K562 (cell line): Measurements from ENCODE around the gene CCL24. TPM values are rescaled to one million over a fixed set of nuclear protein-coding genes. Genes with fewer than 3 reads are reported as not detected.
"Not testable (repeated sequence)": the region's sequence is repeated elsewhere in the genome, so short reads cannot be mapped to it uniquely, and the experiment has no call there.

Experiments used
- ATAC-seq: fragments of 200-7000 bp; cut with Tn5 transposase; 3 replicates; pipeline ENCODE4 v1.9.1; 2020; ENCODE audit warnings: moderate library complexity
- BruUV-seq: library from RNA; stranded (reverse); fragments of 400-500 nt; replicated peaks from 2 replicates; lab custom pipeline; 2021; lab: Mats Ljungman, UMichigan
- CTCF ChIA-PET: fragments of 300-600 bp; formaldehyde crosslinking; extraction: SDS; loops from one replicate; lab custom pipeline; 2021; ENCODE audit warnings: low intra/inter-chr PET ratio; lab: Yijun Ruan, JAX
- POLR2A ChIA-PET: fragments of 300-600, 350-650 bp; sonication (Branson Sonifier 250); formaldehyde crosslinking; extraction: SDS; loops from one replicate; lab custom pipeline; 2021; ENCODE audit warnings: antibody characterized with exemption, inconsistent platforms; lab: Yijun Ruan, JAX
- DNase-seq, 4 experiments: peaks; one replicate each; pipeline versions ENCODE4 v3.0.0 to v3.0.0-alpha.2; 2011 to 2018; ENCODE audit warnings: low spot score in 3 of 4, mixed read lengths in 3 of 4; ENCODE audit errors: extremely low read depth in 1 of 4
- FAIRE-seq: peaks from 2 replicates; lab custom pipeline; 2011; peaks lifted over from hg19 to GRCh38; lab: Jason Lieb, UNC
- H2AFZ ChIP-seq: 2 replicates; pipeline ENCODE4 v1.6.0; 2011; ENCODE audit warnings: low read depth, low read length, control low read depth, inconsistent platforms
- H3K27ac ChIP-seq: fragments of 200-600 bp; 3 replicates; pipeline ENCODE4 v1.8.0; 2011; ENCODE audit warnings: low read depth, mild to moderate bottlenecking, control low read depth, inconsistent platforms, low read length, moderate library complexity, mixed read lengths; ENCODE audit errors: extremely low read depth
- H3K27me3 ChIP-seq, 2 experiments: fragments of 300-600 bp in 1 of 2; 2 replicates in 1 of 2; 3 replicates in 1 of 2; pipeline versions ENCODE4 v1.6.0 to v1.8.0; 2011; ENCODE audit warnings: inconsistent platforms in 2 of 2, low read length in 2 of 2, mild to moderate bottlenecking in 1 of 2, mixed read lengths in 1 of 2, moderate library complexity in 1 of 2; ENCODE audit not compliant: control insufficient read depth in 2 of 2, insufficient read depth in 2 of 2
- H3K36me3 ChIP-seq: fragments of 300-600 bp; 3 replicates; pipeline ENCODE4 v1.8.0; 2011; ENCODE audit warnings: mild to moderate bottlenecking, low read length, inconsistent platforms; ENCODE audit not compliant: control insufficient read depth, insufficient read depth
- H3K4me1 ChIP-seq, 2 experiments: fragments of 200-600 bp in 1 of 2; replicated peaks in 1 of 2; 2 replicates in 1 of 2; 3 replicates in 1 of 2; pipeline versions ENCODE4 v1.5.1 to v1.8.0; 2011; ENCODE audit warnings: inconsistent platforms in 2 of 2, low read length in 2 of 2, mild to moderate bottlenecking in 1 of 2, mixed read lengths in 1 of 2, moderate library complexity in 1 of 2; ENCODE audit not compliant: control insufficient read depth in 2 of 2, insufficient read depth in 2 of 2
- H3K4me2 ChIP-seq: 2 replicates; pipeline ENCODE4 v1.6.1; 2011; ENCODE audit warnings: low read length, control low read depth, inconsistent platforms, mixed read lengths; ENCODE audit not compliant: insufficient read depth
- H3K4me3 ChIP-seq: fragments of 200-600 bp; sonication (generic), shearing (Covaris generic); 2 replicates; pipeline ENCODE4 v1.5.1; 2016; ENCODE audit warnings: control low read depth, inconsistent platforms
- H3K79me2 ChIP-seq: fragments of 200-600 bp; 3 replicates; pipeline ENCODE4 v1.8.0; 2011; ENCODE audit warnings: low read length, inconsistent platforms; ENCODE audit not compliant: control insufficient read depth, insufficient read depth
- H3K9ac ChIP-seq, 2 experiments: 2 replicates each; pipeline versions ENCODE4 v1.6.0 to v1.6.1; 2011; ENCODE audit warnings: low read depth in 2 of 2, low read length in 2 of 2, control low read depth in 1 of 2, inconsistent platforms in 1 of 2, mild to moderate bottlenecking in 1 of 2, mixed read lengths in 1 of 2; ENCODE audit not compliant: insufficient read depth in 1 of 2
- H3K9me1 ChIP-seq: one replicate; pipeline ENCODE4 v1.6.0; 2011; ENCODE audit warnings: inconsistent platforms, mild to moderate bottlenecking, low read length, moderate library complexity; ENCODE audit not compliant: control insufficient read depth, insufficient read depth
- H3K9me3 ChIP-seq: replicated peaks from 2 replicates; pipeline ENCODE4 v1.5.1; 2011; ENCODE audit warnings: low read depth, low read length, inconsistent platforms; ENCODE audit not compliant: control insufficient read depth, insufficient read depth
- H4K20me1 ChIP-seq: replicated peaks from 2 replicates; pipeline ENCODE4 v1.6.1; 2011; ENCODE audit warnings: low read length, inconsistent platforms, mixed read lengths; ENCODE audit not compliant: control insufficient read depth, insufficient read depth
- ATF1 ChIP-seq, 2 experiments: fragments of 450-650 bp in 1 of 2; IDR thresholded peaks; 2 replicates each; pipeline ENCODE4 v1.6.1; 2016; ENCODE audit warnings: missing compliant biosample characterization in 1 of 2, missing genetic modification characterization in 1 of 2
- BCOR ChIP-seq: fragments of 450-650 bp; IDR thresholded peaks from 2 replicates; pipeline ENCODE4 v1.6.1; 2016
- CAMTA2 ChIP-seq: fragments of 250-450 bp; sonication (Bioruptor Pico); conservative IDR thresholded peaks from 2 replicates; pipeline ENCODE4 v1.5.1; 2022
- CBX3 ChIP-seq, 2 experiments: IDR thresholded peaks; 1 replicate in 1 of 2; 2 replicates in 1 of 2; pipeline ENCODE4 v1.6.1; 2012; ENCODE audit warnings: inconsistent platforms in 2 of 2, low read length in 2 of 2, borderline replicate concordance in 1 of 2, control low read depth in 1 of 2
- CHD2 ChIP-seq: IDR thresholded peaks from 2 replicates; pipeline ENCODE4 v1.6.1; 2011; ENCODE audit warnings: low read depth, low read length
- HNRNPLL ChIP-seq: fragments of 200-400 bp; formaldehyde crosslinking; IDR thresholded peaks from 2 replicates; pipeline ENCODE4 v1.6.1; 2017; ENCODE audit warnings: low read length, low read depth, mild to moderate bottlenecking; ENCODE audit not compliant: poor library complexity, severe bottlenecking
- KDM1A ChIP-seq, 2 experiments: fragments of 450-650 bp; IDR thresholded peaks; 2 replicates each; pipeline ENCODE4 v1.6.1; 2016; ENCODE audit warnings: mild to moderate bottlenecking in 2 of 2
- KDM5B ChIP-seq: fragments of 200-600 bp; sonication (generic); IDR thresholded peaks from 2 replicates; pipeline ENCODE4 v1.6.1; 2012; ENCODE audit warnings: low read depth, mild to moderate bottlenecking, moderate library complexity, low read length, control low read depth, inconsistent platforms; ENCODE audit not compliant: insufficient replicate concordance
- MIER1 ChIP-seq: fragments of 450-650 bp; IDR thresholded peaks from 2 replicates; pipeline ENCODE4 v1.6.1; 2016; ENCODE audit warnings: antibody characterized with exemption, mild to moderate bottlenecking, low read depth
- MTF1 ChIP-seq: fragments of 250-450 bp; sonication (Bioruptor Pico); IDR thresholded peaks from 2 replicates; pipeline ENCODE4 v1.9.0; 2021; ENCODE audit warnings: moderate library complexity, mild to moderate bottlenecking, inconsistent platforms, borderline replicate concordance
- SMAD1 ChIP-seq: fragments of 150-350 bp; IDR thresholded peaks from 2 replicates; pipeline ENCODE4 v1.6.1; 2014; ENCODE audit warnings: low read length, low read depth; ENCODE audit not compliant: partially characterized antibody
- SMARCA5 ChIP-seq: fragments of 450-650 bp; IDR thresholded peaks from 2 replicates; pipeline ENCODE4 v1.6.1; 2016
- SRSF9 ChIP-seq: fragments of 200-400 bp; formaldehyde crosslinking; IDR thresholded peaks from 2 replicates; pipeline ENCODE4 v1.6.1; 2017; ENCODE audit warnings: low read depth, low read length, borderline replicate concordance
- ZFP91 ChIP-seq: sonication (generic); formaldehyde crosslinking; IDR thresholded peaks from 2 replicates; pipeline ENCODE4 v1.8.0; 2022; ENCODE audit warnings: mild to moderate bottlenecking, missing genetic modification reagents
- ZNF609 ChIP-seq: sonication (generic); formaldehyde crosslinking; IDR thresholded peaks from 2 replicates; pipeline ENCODE4 v1.8.1; 2023; ENCODE audit warnings: missing genetic modification reagents, mild to moderate bottlenecking, borderline replicate concordance
- ZNF766 ChIP-seq: fragments of 200-800 bp; sonication (Bioruptor generic); conservative IDR thresholded peaks from 2 replicates; pipeline ENCODE4 v1.6.1; 2016; ENCODE audit warnings: missing genetic modification characterization, missing compliant biosample characterization
- WGBS: fragments of 100-300 bp; shearing (Covaris generic); methylation state at CpG from one replicate; pipeline ENCODE4 v1.1.6; 2016; ENCODE audit warnings: low coverage, mixed read lengths; ENCODE audit not compliant: insufficient coverage; ENCODE audit errors: missing lambda C conversion rate; 5-methylcytosine and 5-hydroxymethylcytosine counted together
- in situ Hi-C: fragments of 300-500 bp; cut with MboI; formaldehyde crosslinking; loops from 4 replicates; pipeline ENCODE4 v1.15.0; 2018; ENCODE audit warnings: inconsistent platforms, mixed read lengths
- intact Hi-C: fragments of 100-400 bp; cut with micrococcal nuclease; formaldehyde crosslinking; loops from 2 replicates; pipeline ENCODE4 v1.14.2; 2022
- polyA plus RNA-seq, 8 experiments: library from polyadenylated mRNA; depleted of rRNA in 4 of 8; stranded (reverse) in 5 of 8; unstranded in 3 of 8; fragments of >200 nt; fragmentation: Nextera tagmentation in 2 of 8; fragmentation: Illumina TruSeq in 1 of 8; extraction: Ambion mirVana in 2 of 8; extraction: Trizol in 1 of 8; gene quantifications; 2 replicates each; pipeline versions ENCODE4 v1.2.1 to v1.2.3, GENCODE V29; 2011 to 2014; ENCODE audit warnings: inconsistent platforms in 1 of 8, missing spikeins in 1 of 8
- total RNA-seq, 7 experiments: library from RNA; depleted of rRNA in 6 of 7; stranded (reverse); fragments of >200 nt in 6 of 7; fragmentation: Illumina TruSeq in 2 of 7; extraction: Trizol in 2 of 7; gene quantifications; 2 replicates each; pipeline versions ENCODE4 v1.2.1 to v1.2.3, GENCODE V29; 2011 to 2021; ENCODE audit warnings: low replicate concordance in 1 of 7

Gene CCL24
- total and polyA plus RNA-seq, 9 of the 15 experiments (the other 6 are each of a cell fraction or from before 2014, with no cell fraction given), result 0.45 to 3.6 (median 0.95) TPM; not detected in 1

GRCh38 chr7:75830978-75831377 lies 17.4 kb upstream of the CCL24 start (continued):
- TF ChIP-seq KDM5B (no peak), ATF1 (CRISPR knock-in tag; IDR thresholded peaks at IDR 0.05) (no peak), ATF1 (tag; IDR thresholded peaks at IDR 0.05) (no peak), SRSF9 (no peak), ZNF766 (CRISPR knock-in tag) (no peak), SMAD1 (no peak), CHD2 (no peak), CAMTA2 (CRISPR knock-in tag) (no peak), BCOR (peak; percentile 95), SMARCA5 (0 out of 2 replicates have a peak, but pooled peaks have one; percentile 60), ZNF609 (CRISPR knock-in tag) (no peak), KDM1A (IDR thresholded peaks at IDR 0.05) (peak; percentile 70 to 80), MTF1 (CRISPR knock-in tag) (no peak), CBX3 (IDR thresholded peaks at IDR 0.05; ENCODE audit: borderline replicate concordance in 1 of 2, low read length in 2 of 2) (no peak), HNRNPLL (no peak), MIER1 (no peak), ZFP91 (CRISPR knock-in tag) (no peak)

GRCh38 chr7:75829656-75830055 lies 16.1 kb upstream of the CCL24 start:
- H3K36me3 ChIP-seq, H3K79me2 ChIP-seq, POLR2A ChIA-PET, H3K4me2 ChIP-seq, H3K4me3 ChIP-seq, intact Hi-C loops, CTCF ChIA-PET, DNase-seq, H3K4me1 ChIP-seq, H3K9me1 ChIP-seq, BruUV-seq, H4K20me1 ChIP-seq, in situ Hi-C loops, H3K27ac ChIP-seq, H3K9me3 ChIP-seq, H3K9ac ChIP-seq, FAIRE-seq, H2AFZ ChIP-seq: not testable (repeated sequence)
- 8% methylated on average over 6 of the region's 6 CpGs for WGBS
- peaks cover 7 to 10% of the 10 kb centered on the region in 2 experiments; a peak in 4 of 5 replicates for H3K27me3 ChIP-seq
- peak; percentile 56 for ATAC-seq
